ENCODE measurements around the gene EFCAB6.

EFCAB6 gene

GRCh38 chr22:43543522-43544288, 268.4 kb downstream of the EFCAB6 start:
- no peak for DNase-seq (ENCODE audit: low read depth, low spot score)
- in situ Hi-C loops (cut with HindIII; ENCODE audit: low sequenced_read_pairs) = no loop called here
- no peak for TF ChIP-seq CTCF (IDR thresholded peaks at IDR 0.05; ENCODE audit: low read depth, low read length)
- no peak overlapping the region for H3K4me3 ChIP-seq (ENCODE audit: low read depth, low read length)

DNA sequence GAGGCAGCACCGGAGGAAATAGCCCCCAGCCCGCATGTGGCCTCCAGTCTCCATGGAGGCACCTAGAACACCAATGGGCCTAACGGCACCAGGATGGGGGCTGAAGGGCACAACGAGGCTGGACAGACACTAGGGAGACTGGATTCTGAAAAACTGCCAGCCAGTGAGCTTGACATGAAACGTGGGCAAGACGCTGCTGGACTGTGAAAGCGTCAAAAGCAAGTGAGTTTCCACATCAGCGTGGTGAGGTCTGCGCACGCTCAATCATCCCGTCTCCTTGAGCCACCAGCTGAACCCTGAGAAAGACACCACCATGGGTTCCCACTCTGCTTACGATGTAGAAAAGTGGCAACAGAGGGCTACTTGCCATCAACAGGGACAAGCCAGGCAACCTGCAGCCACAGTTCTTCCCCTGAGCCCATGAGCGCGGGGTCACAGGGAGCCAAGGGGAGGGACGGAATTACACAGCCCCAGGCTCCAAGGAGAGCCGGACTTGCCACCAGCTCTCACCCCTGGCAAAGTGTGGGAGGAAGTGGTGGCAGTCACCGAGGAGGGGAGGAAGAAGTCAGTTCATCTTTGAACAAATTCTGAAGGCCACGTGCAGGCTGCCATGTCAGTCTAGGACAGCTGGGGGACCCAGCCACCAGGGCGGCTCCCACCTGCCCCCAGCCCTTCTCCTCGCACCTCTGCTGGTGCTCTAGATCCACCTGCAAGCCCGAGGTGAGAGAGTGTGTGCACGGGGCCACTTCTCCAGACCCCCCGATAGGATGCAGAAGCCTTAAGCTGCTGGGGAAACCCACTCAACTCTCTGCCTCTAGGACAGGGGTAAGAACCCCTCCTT, 269.2 kb downstream of the EFCAB6 start:
- H3K4me3 ChIP-seq (ENCODE audit: low read depth, low read length) = no peak overlapping the region
- no peak for TF ChIP-seq CTCF (IDR thresholded peaks at IDR 0.05; ENCODE audit: low read depth, low read length)
- no peak for DNase-seq (ENCODE audit: low read depth, low spot score)
- in situ Hi-C loops (cut with HindIII; ENCODE audit: low sequenced_read_pairs) = no loop called here

- DNase-seq (ENCODE audit: low read depth, low spot score) = no peak
- TF ChIP-seq CTCF (IDR thresholded peaks at IDR 0.05; ENCODE audit: low read depth, low read length) = no peak
- no peak overlapping the region for H3K4me3 ChIP-seq (ENCODE audit: low read depth, low read length)
- in situ Hi-C loops (cut with HindIII; ENCODE audit: low sequenced_read_pairs) = no loop called here
Observed at GRCh38 chr22:43541462-43542407, 270.4 kb downstream of the EFCAB6 start.

GRCh38 chr22:43541022-43541421, 271.1 kb downstream of the EFCAB6 start:
- no peak for DNase-seq (ENCODE audit: low read depth, low spot score)
- H3K4me3 ChIP-seq (ENCODE audit: low read depth, low read length) = no peak overlapping the region
- in situ Hi-C loops (cut with HindIII; ENCODE audit: low sequenced_read_pairs) = no loop called here
- TF ChIP-seq CTCF (IDR thresholded peaks at IDR 0.05; ENCODE audit: low read depth, low read length) = no peak

DNA sequence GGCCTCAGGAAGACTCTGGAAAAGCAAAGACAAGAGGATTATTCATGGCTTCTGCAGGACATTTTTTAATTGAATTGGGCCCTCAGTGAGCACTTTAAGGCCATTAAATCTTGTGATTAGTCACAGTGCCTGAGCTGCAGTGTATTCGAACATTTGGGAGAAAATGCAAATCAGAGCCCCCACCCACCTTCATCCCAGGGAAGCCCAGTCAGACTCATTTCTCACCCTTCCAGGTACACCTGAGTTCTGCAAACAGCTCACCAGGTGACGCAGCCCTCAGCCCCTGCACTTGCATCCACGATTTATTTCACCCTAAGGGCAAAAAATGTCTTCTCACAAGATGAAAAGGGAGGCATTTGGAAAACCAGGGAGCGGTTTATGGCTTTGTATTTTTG, 271.6 kb downstream of the EFCAB6 start:
- no peak for TF ChIP-seq CTCF (IDR thresholded peaks at IDR 0.05; ENCODE audit: low read depth, low read length)
- no peak for DNase-seq (ENCODE audit: low read depth, low spot score)
- in situ Hi-C loops (cut with HindIII; ENCODE audit: low sequenced_read_pairs) = no loop called here
- H3K4me3 ChIP-seq (ENCODE audit: low read depth, low read length) = no peak overlapping the region

Measured in astrocyte of the spinal cord (primary cell).